ENCODE results near the gene NTM. TPM values are rescaled to one million over a fixed set of nuclear protein-coding genes. Genes with fewer than 3 reads are reported as not detected.

Gene NTM
- polyA plus RNA-seq, 1 donor (not counting 4 experiments of a cell fraction or from before 2014, with no cell fraction given) = 47.9 TPM

DNA sequence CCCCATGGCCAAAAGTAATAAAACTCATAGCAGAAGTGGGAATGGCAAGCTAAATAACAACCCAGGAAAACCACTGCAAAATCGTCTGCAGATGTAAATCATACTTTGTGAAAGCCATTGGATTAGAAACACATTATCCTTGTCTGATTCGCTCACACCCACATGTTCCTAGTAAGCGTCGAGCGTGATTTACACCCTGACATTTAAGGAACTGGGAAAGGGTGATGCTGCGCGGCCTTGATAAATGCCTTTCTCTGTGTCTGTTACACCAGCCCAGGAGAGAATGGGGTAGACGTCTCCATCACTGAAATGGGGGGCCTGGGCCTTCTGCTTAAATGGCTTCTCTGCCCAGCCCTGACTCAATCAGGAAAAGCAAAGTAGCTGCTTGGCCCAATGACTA is 162.7 kb downstream of the NTM start:
- Histone ChIP-seq H3K9me1 (ENCODE audit: control insufficient read depth, extremely low read depth, insufficient read depth, low read length) (no peaks in the 10 kb centered on the region), H3K27me3 (ENCODE audit: control insufficient read depth, extremely low read depth, insufficient read depth, low read length) (no peaks in the 10 kb centered on the region), H2AFZ (ENCODE audit: control insufficient read depth, low read length) (no peak overlapping the region), H3K4me1 (ENCODE audit: control insufficient read depth, extremely low read depth, insufficient read depth, low read length) (no peaks in the 10 kb centered on the region), H4K20me1 (ENCODE audit: control insufficient read depth, extremely low read depth, insufficient read depth, low read length) (no peaks in the 10 kb centered on the region), H3K79me2 (ENCODE audit: control insufficient read depth, insufficient read depth, low read length) (no peaks in the 10 kb centered on the region), H3K4me2 (ENCODE audit: control insufficient read depth, extremely low read depth, insufficient read depth, low read depth, low read length) (no peak overlapping the region), H3K9ac (ENCODE audit: control insufficient read depth, extremely low read depth, insufficient read depth, low read length) (no peak overlapping the region), H3K4me3 (ENCODE audit: control insufficient read depth in 2 of 3, extremely low read depth in 1 of 3, insufficient read depth in 2 of 3, low read depth in 1 of 3, low read length in 3 of 3) (no peak overlapping the region), H3K27ac (ENCODE audit: control insufficient read depth, insufficient read depth, low read length) (no peak overlapping the region), H3K36me3 (ENCODE audit: control insufficient read depth in 2 of 2, extremely low read depth in 1 of 2, insufficient read depth in 2 of 2, low read length in 2 of 2) (no peaks in the 10 kb centered on the region), H3K9me3 (ENCODE audit: control insufficient read depth, low read depth, low read length) (no peaks in the 10 kb centered on the region)
- FAIRE-seq = no peak
- DNase-seq (ENCODE audit: low read depth, low spot score) = no peak
- TF ChIP-seq EZH2 (IDR thresholded peaks at IDR 0.05; ENCODE audit: low read length) = no peak
- TF ChIP-seq, protein P1, sequence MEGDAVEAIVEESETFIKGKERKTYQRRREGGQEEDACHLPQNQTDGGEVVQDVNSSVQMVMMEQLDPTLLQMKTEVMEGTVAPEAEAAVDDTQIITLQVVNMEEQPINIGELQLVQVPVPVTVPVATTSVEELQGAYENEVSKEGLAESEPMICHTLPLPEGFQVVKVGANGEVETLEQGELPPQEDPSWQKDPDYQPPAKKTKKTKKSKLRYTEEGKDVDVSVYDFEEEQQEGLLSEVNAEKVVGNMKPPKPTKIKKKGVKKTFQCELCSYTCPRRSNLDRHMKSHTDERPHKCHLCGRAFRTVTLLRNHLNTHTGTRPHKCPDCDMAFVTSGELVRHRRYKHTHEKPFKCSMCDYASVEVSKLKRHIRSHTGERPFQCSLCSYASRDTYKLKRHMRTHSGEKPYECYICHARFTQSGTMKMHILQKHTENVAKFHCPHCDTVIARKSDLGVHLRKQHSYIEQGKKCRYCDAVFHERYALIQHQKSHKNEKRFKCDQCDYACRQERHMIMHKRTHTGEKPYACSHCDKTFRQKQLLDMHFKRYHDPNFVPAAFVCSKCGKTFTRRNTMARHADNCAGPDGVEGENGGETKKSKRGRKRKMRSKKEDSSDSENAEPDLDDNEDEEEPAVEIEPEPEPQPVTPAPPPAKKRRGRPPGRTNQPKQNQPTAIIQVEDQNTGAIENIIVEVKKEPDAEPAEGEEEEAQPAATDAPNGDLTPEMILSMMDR (optimal IDR thresholded peaks at IDR 0.05 in 1 of 3, IDR thresholded peaks at IDR 0.05 in 1 of 3, conservative IDR thresholded peaks at IDR 0.05 in 1 of 3; ENCODE audit: extremely low read depth in 1 of 3, insufficient read depth in 2 of 3, low read length in 3 of 3) = no peak
- dilution Hi-C loops (cut with MboI; ENCODE audit: extremely low pct_ligation_motif_present, low sequenced_read_pairs) = no loop called here

DNA sequence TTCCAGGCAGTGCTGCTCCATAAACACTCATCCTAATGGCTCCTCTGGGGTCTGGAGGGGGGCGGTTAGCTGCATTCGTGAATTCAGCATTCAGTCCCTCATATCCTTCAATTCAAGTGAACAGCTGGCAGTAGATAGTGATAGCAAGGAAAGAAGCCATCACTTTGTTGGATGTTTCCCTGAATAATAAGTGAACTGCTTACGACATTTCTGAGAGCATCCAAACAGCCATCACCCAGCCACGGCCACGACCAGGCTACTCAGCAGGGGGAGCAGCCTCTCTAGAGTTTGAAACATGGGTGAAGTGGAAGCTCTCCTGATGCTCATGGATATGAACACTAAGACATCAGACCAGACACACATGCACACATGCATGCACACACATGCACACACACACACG is 163.6 kb downstream of the NTM start:
- H3K27ac ChIP-seq (ENCODE audit: control insufficient read depth, insufficient read depth, low read length) = no peak overlapping the region
- no peaks in the 10 kb centered on the region for H3K27me3 ChIP-seq (ENCODE audit: control insufficient read depth, extremely low read depth, insufficient read depth, low read length)
- DNase-seq (ENCODE audit: low read depth, low spot score) (no peak), FAIRE-seq (no peak)
- H3K36me3 ChIP-seq (ENCODE audit: control insufficient read depth in 2 of 2, extremely low read depth in 1 of 2, insufficient read depth in 2 of 2, low read length in 2 of 2) = no peaks in the 10 kb centered on the region
- no peaks in the 10 kb centered on the region for H3K4me1 ChIP-seq (ENCODE audit: control insufficient read depth, extremely low read depth, insufficient read depth, low read length)
- H3K9me1 ChIP-seq (ENCODE audit: control insufficient read depth, extremely low read depth, insufficient read depth, low read length) = no peaks in the 10 kb centered on the region
- no peak overlapping the region for H2AFZ ChIP-seq (ENCODE audit: control insufficient read depth, low read length)
- no peaks in the 10 kb centered on the region for H3K9me3 ChIP-seq (ENCODE audit: control insufficient read depth, low read depth, low read length)
- dilution Hi-C loops (cut with MboI; ENCODE audit: extremely low pct_ligation_motif_present, low sequenced_read_pairs) = no loop called here
- no peaks in the 10 kb centered on the region for H3K79me2 ChIP-seq (ENCODE audit: control insufficient read depth, insufficient read depth, low read length)
- H3K4me2 ChIP-seq (ENCODE audit: control insufficient read depth, extremely low read depth, insufficient read depth, low read depth, low read length) = no peak overlapping the region
- no peaks in the 10 kb centered on the region for H4K20me1 ChIP-seq (ENCODE audit: control insufficient read depth, extremely low read depth, insufficient read depth, low read length)
- no peak overlapping the region for H3K4me3 ChIP-seq (ENCODE audit: control insufficient read depth in 2 of 3, extremely low read depth in 1 of 3, insufficient read depth in 2 of 3, low read depth in 1 of 3, low read length in 3 of 3)
- no peak for TF ChIP-seq EZH2 (IDR thresholded peaks at IDR 0.05; ENCODE audit: low read length)
- H3K9ac ChIP-seq (ENCODE audit: control insufficient read depth, extremely low read depth, insufficient read depth, low read length) = no peak overlapping the region

DNA sequence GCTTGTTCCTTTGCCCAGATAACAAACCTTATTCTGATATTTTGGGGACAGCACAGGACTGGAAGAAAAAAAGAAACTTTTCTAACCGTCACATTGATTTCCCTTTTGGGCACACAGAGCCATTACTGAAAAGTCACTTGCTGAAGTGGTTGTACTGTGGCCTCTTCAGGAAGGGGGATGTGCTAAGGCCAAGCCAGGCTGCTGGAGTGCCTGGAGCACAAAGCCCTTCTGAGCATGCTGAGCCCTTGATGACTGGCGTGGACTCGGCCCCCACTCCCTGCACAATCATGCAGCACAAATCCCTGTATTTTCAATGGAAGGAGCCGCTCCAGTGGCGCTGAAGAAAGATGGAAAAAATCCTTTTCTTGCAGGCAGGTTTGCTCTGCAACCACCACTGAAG is 164.2 kb downstream of the NTM start:
- dilution Hi-C loops (cut with MboI; ENCODE audit: extremely low pct_ligation_motif_present, low sequenced_read_pairs) = no loop called here
- FAIRE-seq (no peak), DNase-seq (ENCODE audit: low read depth, low spot score) (no peak)
- H4K20me1 ChIP-seq (ENCODE audit: control insufficient read depth, extremely low read depth, insufficient read depth, low read length) = no peaks in the 10 kb centered on the region
- H3K9me3 ChIP-seq (ENCODE audit: control insufficient read depth, low read depth, low read length) = no peaks in the 10 kb centered on the region
- H3K27ac ChIP-seq (ENCODE audit: control insufficient read depth, insufficient read depth, low read length) = no peak overlapping the region
- H3K27me3 ChIP-seq (ENCODE audit: control insufficient read depth, extremely low read depth, insufficient read depth, low read length) = no peaks in the 10 kb centered on the region
- H3K9ac ChIP-seq (ENCODE audit: control insufficient read depth, extremely low read depth, insufficient read depth, low read length) = no peak overlapping the region
- no peaks in the 10 kb centered on the region for H3K36me3 ChIP-seq (ENCODE audit: control insufficient read depth in 2 of 2, extremely low read depth in 1 of 2, insufficient read depth in 2 of 2, low read length in 2 of 2)
- no peak overlapping the region for H3K4me2 ChIP-seq (ENCODE audit: control insufficient read depth, extremely low read depth, insufficient read depth, low read depth, low read length)
- no peaks in the 10 kb centered on the region for H3K9me1 ChIP-seq (ENCODE audit: control insufficient read depth, extremely low read depth, insufficient read depth, low read length)
- no peak overlapping the region for H2AFZ ChIP-seq (ENCODE audit: control insufficient read depth, low read length)
- H3K4me1 ChIP-seq (ENCODE audit: control insufficient read depth, extremely low read depth, insufficient read depth, low read length) = no peaks in the 10 kb centered on the region
- no peak overlapping the region for H3K4me3 ChIP-seq (ENCODE audit: control insufficient read depth in 2 of 3, extremely low read depth in 1 of 3, insufficient read depth in 2 of 3, low read depth in 1 of 3, low read length in 3 of 3)
- no peaks in the 10 kb centered on the region for H3K79me2 ChIP-seq (ENCODE audit: control insufficient read depth, insufficient read depth, low read length)
- TF ChIP-seq, protein P1 (optimal IDR thresholded peaks at IDR 0.05 in 1 of 3, IDR thresholded peaks at IDR 0.05 in 1 of 3, conservative IDR thresholded peaks at IDR 0.05 in 1 of 3; ENCODE audit: extremely low read depth in 1 of 3, insufficient read depth in 2 of 3, low read length in 3 of 3) = no peak
- no peak for TF ChIP-seq EZH2 (IDR thresholded peaks at IDR 0.05; ENCODE audit: low read length)
